H9 (cell line): ENCODE results near the gene MYMX. TPM values are rescaled to one million over a fixed set of nuclear protein-coding genes. Genes with fewer than 3 reads are reported as not detected.

Source experiments
- DNase-seq: peaks from one replicate; pipeline ENCODE4 v3.0.0-alpha.2; 2017
- H2AFZ ChIP-seq: one replicate; pipeline ENCODE4 v1.6.1; 2013; ENCODE audit warnings: mild to moderate bottlenecking, low read length, control low read depth, moderate library complexity
- H2AK5ac ChIP-seq: 2 replicates; pipeline ENCODE4 v1.6.1; 2013; ENCODE audit warnings: low read length, control low read depth, mixed read lengths; ENCODE audit not compliant: insufficient read length
- H2BK120ac ChIP-seq: one replicate; pipeline ENCODE4 v1.6.1; 2013; ENCODE audit warnings: low read depth, mild to moderate bottlenecking, low read length, control low read depth, inconsistent platforms; ENCODE audit not compliant: poor library complexity, severe bottlenecking
- H2BK12ac ChIP-seq: 2 replicates; pipeline ENCODE4 v1.6.1; 2013; ENCODE audit warnings: low read length, control low read depth, mixed read lengths, low read depth; ENCODE audit not compliant: insufficient read length
- H2BK15ac ChIP-seq: 2 replicates; pipeline ENCODE4 v1.6.1; 2013; ENCODE audit warnings: low read depth, low read length, control low read depth
- H2BK20ac ChIP-seq: one replicate; pipeline ENCODE4 v1.6.1; 2013; ENCODE audit warnings: low read depth, mild to moderate bottlenecking, low read length, control low read depth, inconsistent platforms; ENCODE audit not compliant: poor library complexity, severe bottlenecking
- H2BK5ac ChIP-seq: 2 replicates; pipeline ENCODE4 v1.6.1; 2013; ENCODE audit warnings: low read length, control low read depth, mixed read lengths; ENCODE audit not compliant: insufficient read length
- H3K14ac ChIP-seq: 2 replicates; pipeline ENCODE4 v1.6.1; 2013; ENCODE audit warnings: low read length, control low read depth; ENCODE audit not compliant: insufficient read depth
- H3K18ac ChIP-seq: 2 replicates; pipeline ENCODE4 v1.6.1; 2013; ENCODE audit warnings: low read depth, mild to moderate bottlenecking, mixed read lengths, low read length, control low read depth; ENCODE audit not compliant: insufficient read length
- H3K23ac ChIP-seq: 2 replicates; pipeline ENCODE4 v1.6.1; 2013; ENCODE audit warnings: low read length, control low read depth, mixed read lengths, low read depth; ENCODE audit not compliant: insufficient read length
- H3K23me2 ChIP-seq: 2 replicates; pipeline ENCODE4 v1.6.1; 2013; ENCODE audit warnings: low read depth, mild to moderate bottlenecking, mixed read lengths, low read length, control low read depth; ENCODE audit not compliant: insufficient read length, poor library complexity, severe bottlenecking
- H3K27ac ChIP-seq: 2 replicates; pipeline ENCODE4 v1.5.1; 2013; ENCODE audit warnings: low read length, control low read depth, mixed read lengths, low read depth; ENCODE audit not compliant: insufficient read length
- H3K27me3 ChIP-seq: 2 replicates; pipeline ENCODE4 v1.6.1; 2013; ENCODE audit warnings: low read length, control low read depth, inconsistent platforms; ENCODE audit not compliant: insufficient read depth
- H3K4ac ChIP-seq: 2 replicates; pipeline ENCODE4 v1.6.1; 2013; ENCODE audit warnings: low read depth, mild to moderate bottlenecking, control low read depth, inconsistent platforms, low read length, moderate library complexity
- H3K4me1 ChIP-seq: 2 replicates; pipeline ENCODE4 v1.6.1; 2013; ENCODE audit warnings: low read length, control low read depth, inconsistent platforms; ENCODE audit not compliant: insufficient read depth
- H3K4me2 ChIP-seq: 2 replicates; pipeline ENCODE4 v1.6.1; 2013; ENCODE audit warnings: low read length, control low read depth, mixed read lengths; ENCODE audit not compliant: insufficient read length, insufficient read depth
- H3K56ac ChIP-seq: 2 replicates; pipeline ENCODE4 v1.6.1; 2013; ENCODE audit warnings: low read depth, mild to moderate bottlenecking, mixed read lengths, low read length, control low read depth; ENCODE audit not compliant: insufficient read length
- H3K79me1 ChIP-seq: 2 replicates; pipeline ENCODE4 v1.6.1; 2013; ENCODE audit warnings: low read depth, mild to moderate bottlenecking, moderate library complexity, low read length, control low read depth, inconsistent platforms; ENCODE audit not compliant: insufficient read depth, poor library complexity, severe bottlenecking
- H3K79me2 ChIP-seq: 2 replicates; pipeline ENCODE4 v1.6.1; 2013; ENCODE audit warnings: low read length, control low read depth, inconsistent platforms; ENCODE audit not compliant: insufficient read depth
- H3K9ac ChIP-seq: 2 replicates; pipeline ENCODE4 v1.6.1; 2013; ENCODE audit warnings: low read length, control low read depth, mixed read lengths; ENCODE audit not compliant: insufficient read length; ENCODE audit errors: extremely low read depth
- H3K9me3 ChIP-seq: one replicate; pipeline ENCODE4 v1.6.1; 2013; ENCODE audit warnings: low read depth, low read length, inconsistent platforms; ENCODE audit not compliant: control insufficient read depth
- H3T11ph ChIP-seq: one replicate; pipeline ENCODE4 v1.6.1; 2013; ENCODE audit warnings: mild to moderate bottlenecking, low read length, control low read depth, inconsistent platforms
- H4K20me1 ChIP-seq: one replicate; pipeline ENCODE4 v1.6.1; 2013; ENCODE audit not compliant: control insufficient read depth, insufficient read length, insufficient read depth
- H4K5ac ChIP-seq: 2 replicates; pipeline ENCODE4 v1.6.1; 2013; ENCODE audit warnings: low read depth, mild to moderate bottlenecking, mixed read lengths, low read length, control low read depth; ENCODE audit not compliant: insufficient read length
- H4K8ac ChIP-seq: replicated peaks from 2 replicates; pipeline ENCODE4 v1.6.1; 2013; ENCODE audit warnings: low read length, control low read depth, mixed read lengths, low read depth; ENCODE audit not compliant: insufficient read length
- H4K91ac ChIP-seq: 2 replicates; pipeline ENCODE4 v1.6.1; 2013; ENCODE audit warnings: low read depth, mild to moderate bottlenecking, moderate library complexity, mixed read lengths, low read length, control low read depth; ENCODE audit not compliant: insufficient read length
- H3K27ac Mint-ChIP-seq, 3 experiments: 2 replicates in 2 of 3; 3 replicates in 1 of 3; pipeline ENCODE4 v1.8.0; 2020 to 2021; ENCODE audit warnings: mixed read lengths in 3 of 3, mild to moderate bottlenecking in 1 of 3, moderate library complexity in 1 of 3
- H3K27me3 Mint-ChIP-seq: 2 replicates; pipeline ENCODE4 v1.8.0; 2021; ENCODE audit warnings: low read depth, mild to moderate bottlenecking, moderate library complexity, mixed read lengths
- H3K36me3 Mint-ChIP-seq, 3 experiments: 2 replicates in 2 of 3; 3 replicates in 1 of 3; pipeline ENCODE4 v1.8.0; 2020 to 2021; ENCODE audit warnings: low read depth in 3 of 3, mixed read lengths in 3 of 3; ENCODE audit not compliant: insufficient read depth in 1 of 3
- H3K4me1 Mint-ChIP-seq, 2 experiments: 2 replicates each; pipeline ENCODE4 v1.8.0; 2020; ENCODE audit warnings: mixed read lengths in 2 of 2
- H3K4me3 Mint-ChIP-seq, 2 experiments: 2 replicates in 1 of 2; 3 replicates in 1 of 2; pipeline ENCODE4 v1.8.0; 2020 to 2021; ENCODE audit warnings: mild to moderate bottlenecking in 2 of 2, mixed read lengths in 2 of 2, moderate library complexity in 1 of 2
- H3K9me3 Mint-ChIP-seq, 2 experiments: 2 replicates in 1 of 2; 3 replicates in 1 of 2; pipeline ENCODE4 v1.8.0; 2020; ENCODE audit warnings: mild to moderate bottlenecking in 2 of 2, mixed read lengths in 2 of 2, moderate library complexity in 1 of 2
- CTCF ChIP-seq: fragments of 200-600 bp; sonication (generic); conservative IDR thresholded peaks from 3 replicates; pipeline ENCODE4 v1.8.0; 2021; ENCODE audit warnings: antibody characterized with exemption, mild to moderate bottlenecking
- WGBS: extraction: QIAGEN DNeasy Blood & Tissue Kit; methylation state at CpG from one replicate; pipeline ENCODE4 v1.1.7; 2013; ENCODE audit warnings: missing lambda C conversion rate, low lambda C conversion rate, mixed read lengths; ENCODE audit not compliant: insufficient read length; ENCODE audit errors: extremely low coverage; 5-methylcytosine and 5-hydroxymethylcytosine counted together
- total RNA-seq: library from RNA; stranded (reverse); gene quantifications from 2 replicates; pipeline ENCODE4 v1.2.1, GENCODE V29; 2021

Gene MYMX
- total RNA-seq, 1 experiment from 2014 or later, result 1.1 TPM

GRCh38 chr6:44226368-44227147, 9.8 kb downstream of the MYMX start:
- no peaks in the 10 kb centered on the region for H3K27me3 ChIP-seq
- no peak overlapping the region for H2BK15ac ChIP-seq
- H2BK120ac ChIP-seq, result no peak overlapping the region
- peaks cover 17% of the 10 kb centered on the region for H3K79me1 ChIP-seq
- H3K18ac ChIP-seq, result no peak overlapping the region
- Mint-ChIP-seq H3K9me3 (no peaks in the 10 kb centered on the region; a peak in 1 of 5 replicates), H3K4me1 (peaks cover 41 to 52% of the 10 kb centered on the region in 2 experiments), H3K27ac (peak overlapping the region in 2 of 3 experiments; percentile 64 to 67; a peak in 2 of 7 replicates), H3K4me3 (peak overlapping the region in 1 of 2 experiments; percentile 3; a peak in 1 of 5 replicates), H3K36me3 (peaks cover 34 to 42% (median 35%) of the 10 kb centered on the region in 3 experiments), H3K27me3 (peaks cover 1% of the 10 kb centered on the region; the same call in 1 of the 2 replicates)
- H2AK5ac ChIP-seq, result no peak overlapping the region
- no peak for DNase-seq
- H2AFZ ChIP-seq, result no peak overlapping the region
- no peak for TF ChIP-seq CTCF
- no peak overlapping the region for H3K27ac ChIP-seq
- H3T11ph ChIP-seq, result no peak overlapping the region
- no peaks in the 10 kb centered on the region for H3K9me3 ChIP-seq
- H3K79me2 ChIP-seq, result peaks cover 17% of the 10 kb centered on the region; the same call in 1 of the 2 replicates
- H3K23me2 ChIP-seq, result peaks cover 14% of the 10 kb centered on the region
- no peak overlapping the region for H3K56ac ChIP-seq
- no peak overlapping the region for H4K91ac ChIP-seq
- no peak overlapping the region for H2BK20ac ChIP-seq
- H3K4me2 ChIP-seq, result peak overlapping the region; percentile 28
- WGBS, result no CpG with 5 or more reads among the region's 15 CpGs
- no peak overlapping the region for H3K23ac ChIP-seq
- H4K20me1 ChIP-seq, result peaks cover 2% of the 10 kb centered on the region
- no peak overlapping the region for H4K8ac ChIP-seq
- H3K14ac ChIP-seq, result no peak overlapping the region; the same call in 1 of the 2 replicates
- peaks cover 14% of the 10 kb centered on the region; the same call in 1 of the 2 replicates for H3K4me1 ChIP-seq
- H3K9ac ChIP-seq, result peak overlapping the region; percentile 9
- no peak overlapping the region for H2BK5ac ChIP-seq
- H3K4ac ChIP-seq, result no peak overlapping the region
- no peak overlapping the region for H4K5ac ChIP-seq
- no peak overlapping the region for H2BK12ac ChIP-seq
